GM19099 (cell line): Measurements from ENCODE around the gene CNRIP1.

Experiments
- POLR2A ChIP-seq: IDR thresholded peaks from 3 replicates; pipeline ENCODE4 v1.6.1; 2011; ENCODE audit warnings: low read depth; ENCODE audit not compliant: insufficient read length; ENCODE audit errors: extremely low read depth

The CNRIP1 gene

GRCh38 chr2:68345129-68345875 lies 25.6 kb upstream of the CNRIP1 start:
- no peak for TF ChIP-seq POLR2A

DNA sequence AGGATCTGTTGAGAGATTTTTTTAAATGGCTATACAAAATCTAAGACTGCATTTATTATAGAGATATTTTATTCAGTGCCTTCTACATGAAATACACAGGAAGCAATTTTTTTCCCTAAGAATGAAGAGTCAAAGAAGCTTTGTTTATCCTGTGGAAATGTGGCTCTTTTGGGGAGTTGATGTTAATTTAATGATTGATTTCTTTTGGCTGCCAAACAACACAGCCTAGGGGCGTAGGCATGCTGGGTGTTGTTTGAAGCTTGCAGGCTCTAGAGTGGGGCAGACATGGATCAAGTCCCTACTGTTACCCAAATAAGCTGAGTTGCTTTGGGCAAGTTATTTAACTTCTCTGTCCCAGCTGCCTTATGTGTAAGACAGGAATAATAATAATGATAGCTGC lies 24.3 kb upstream of the CNRIP1 start:
- no peak for TF ChIP-seq POLR2A

GRCh38 chr2:68342470-68342869 lies 22.7 kb upstream of the CNRIP1 start:
- no peak for TF ChIP-seq POLR2A

- TF ChIP-seq POLR2A = no peak
These were observed 21.8 kb upstream of the CNRIP1 start for GRCh38 chr2:68341583-68341982.

- TF ChIP-seq POLR2A = no peak
These were observed 21.2 kb upstream of the CNRIP1 start for GRCh38 chr2:68341062-68341329.

DNA sequence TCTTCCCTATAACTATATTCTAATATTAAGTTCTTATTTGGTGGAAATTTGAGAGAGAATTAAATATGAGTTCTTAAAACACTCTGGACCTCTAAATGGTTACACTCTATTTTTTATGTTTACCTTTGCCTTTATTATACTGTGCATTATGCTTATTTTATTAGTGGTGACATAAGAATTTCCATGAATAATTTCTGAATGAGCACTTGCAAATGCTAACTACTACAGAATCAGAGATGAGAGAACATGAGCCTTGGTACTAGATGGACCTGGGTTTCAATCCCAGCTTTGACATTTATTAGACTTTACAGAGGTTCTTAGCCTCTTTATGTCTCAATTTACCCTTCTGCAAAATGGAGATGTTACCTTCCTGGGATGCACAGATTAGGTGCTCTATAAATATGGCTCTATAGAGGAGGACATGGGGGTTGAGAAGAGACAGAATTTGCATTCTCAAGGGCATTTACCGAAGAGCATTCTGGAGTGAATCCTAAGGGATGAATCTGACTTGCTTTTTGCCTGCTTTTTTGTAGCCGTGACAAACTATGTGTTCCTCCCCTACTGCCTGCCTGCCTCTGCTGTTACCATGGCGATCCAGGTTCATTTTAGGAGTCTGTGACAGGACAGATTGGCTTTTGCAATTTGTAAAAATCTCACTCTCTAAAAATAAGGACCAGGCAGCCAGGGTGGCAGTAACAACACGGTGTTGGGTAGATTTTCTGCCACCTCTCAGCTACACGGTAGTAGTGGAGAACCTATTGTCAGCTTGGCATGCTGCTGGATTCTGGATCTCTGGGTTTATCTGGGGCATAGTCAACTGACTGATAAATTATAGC lies 20.7 kb upstream of the CNRIP1 start:
- no peak for TF ChIP-seq POLR2A

- no peak for TF ChIP-seq POLR2A
These were observed 16.4 kb upstream of the CNRIP1 start for GRCh38 chr2:68336192-68336591.

GRCh38 chr2:68333931-68334330 lies 14.2 kb upstream of the CNRIP1 start:
- TF ChIP-seq POLR2A = no peak

GRCh38 chr2:68333009-68333408 lies 13.3 kb upstream of the CNRIP1 start:
- no peak for TF ChIP-seq POLR2A

GRCh38 chr2:68330691-68331090 lies 10.9 kb upstream of the CNRIP1 start:
- no peak for TF ChIP-seq POLR2A

- no peak for TF ChIP-seq POLR2A
These were observed 9.2 kb upstream of the CNRIP1 start for GRCh38 chr2:68328901-68329300.

DNA sequence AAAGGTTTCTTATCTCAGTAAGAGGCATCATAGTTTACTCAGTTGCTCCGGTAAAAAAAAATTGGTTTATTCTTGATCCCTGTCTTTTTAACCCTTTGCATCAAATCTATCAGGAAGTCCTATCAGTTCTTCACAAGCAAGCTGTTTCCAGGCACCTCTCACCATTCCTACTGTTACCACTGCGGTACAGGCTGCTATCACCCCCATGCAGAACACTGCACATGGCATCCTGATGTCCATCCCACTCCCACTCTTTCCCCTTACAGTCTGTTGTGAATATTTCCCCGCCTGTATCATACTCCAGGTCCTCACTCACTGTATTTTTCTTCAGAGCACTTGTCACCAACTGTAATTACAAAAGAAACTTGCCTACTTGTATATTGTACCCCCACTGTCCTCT lies 5.3 kb upstream of the CNRIP1 start:
- no peak for TF ChIP-seq POLR2A

DNA sequence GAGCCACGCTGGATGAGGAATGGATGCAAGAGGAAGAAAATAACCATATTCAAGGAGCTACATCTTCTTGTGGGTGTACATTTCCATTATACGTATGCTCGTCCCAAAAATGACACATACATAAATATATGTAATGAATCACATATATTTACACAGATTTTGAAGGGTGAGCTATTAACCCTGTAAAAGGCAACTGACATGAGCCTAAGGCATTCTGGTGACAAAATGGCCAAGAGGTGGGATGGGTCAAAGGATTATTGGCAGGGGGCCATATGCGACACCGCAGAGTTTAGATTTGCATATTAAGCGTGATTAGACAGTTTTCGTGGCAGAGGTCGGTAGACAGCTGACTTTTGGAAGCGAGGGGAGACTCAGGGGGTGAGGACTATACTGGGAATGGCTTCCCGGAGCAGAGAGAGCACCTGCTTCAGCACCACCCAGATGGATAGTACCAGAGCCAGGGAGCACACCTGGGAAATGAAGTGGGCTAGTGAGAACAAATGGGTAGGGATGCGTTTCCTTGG lies 431 bp upstream of the CNRIP1 start:
- no peak for TF ChIP-seq POLR2A

DNA sequence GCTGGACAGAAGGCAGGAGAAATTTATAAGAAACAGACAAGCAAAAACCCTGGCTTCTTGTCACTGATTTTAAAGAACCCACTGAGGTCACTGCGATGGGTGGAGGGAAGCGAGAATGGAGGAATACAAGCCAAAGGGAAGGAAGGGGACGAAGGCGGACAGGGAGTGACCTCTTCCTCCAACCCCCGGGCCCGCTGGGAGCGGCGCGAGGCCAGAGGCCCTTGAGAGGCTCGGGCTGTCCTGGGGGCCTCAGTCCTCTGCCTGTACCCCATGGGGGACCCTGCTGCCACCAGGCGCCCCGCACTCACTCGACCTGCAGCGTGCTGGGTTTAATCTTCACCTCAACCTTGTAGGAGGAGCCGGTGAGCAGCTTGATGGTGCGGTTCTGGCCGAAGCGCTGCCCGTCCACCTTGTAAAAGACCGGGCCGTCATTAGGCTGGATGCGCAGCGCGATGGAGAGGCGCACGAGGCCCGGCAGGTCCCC lies 793 bp downstream of the CNRIP1 start:
- no peak for TF ChIP-seq POLR2A

GRCh38 chr2:68317971-68318913 lies 1.5 kb downstream of the CNRIP1 start:
- no peak for TF ChIP-seq POLR2A
